Breast epithelium (tissue), 3 donors: Measurements from ENCODE around the gene ZNF438.

Experiments used
- CTCF ChIP-seq, 3 donors: fragments of 450-650 bp; IDR thresholded peaks; one replicate each; pipeline ENCODE4 v1.5.1; 2016 to 2017; ENCODE audit warnings: antibody characterized with exemption in 3 of 3, mild to moderate bottlenecking in 3 of 3, moderate library complexity in 3 of 3
- POLR2A ChIP-seq: fragments of 450-650 bp; IDR thresholded peaks from one replicate; pipeline ENCODE4 v1.6.1; 2016; ENCODE audit warnings: antibody characterized with exemption, mild to moderate bottlenecking, moderate library complexity
- POLR2AphosphoS5 ChIP-seq, 3 donors: sonication (generic); formaldehyde crosslinking; IDR thresholded peaks; one replicate each; pipeline ENCODE4 v1.6.1; 2017; ENCODE audit warnings: antibody characterized with exemption in 3 of 3

- TF ChIP-seq POLR2A (no peak), POLR2AphosphoS5 (IDR thresholded peaks at IDR 0.05) (no peak), CTCF (IDR thresholded peaks at IDR 0.05) (no peak)
These were observed 44.9 kb upstream of the ZNF438 start for GRCh38 chr10:31076610-31076988.
